T-helper 1 cell (primary cell): ENCODE results near the gene SRRM3.
"Not testable (repeated sequence)": the region's sequence is repeated elsewhere in the genome, so short reads cannot be mapped to it uniquely, and the experiment has no call there.

Source experiments
- DNase-seq, 5 donors: peaks; one replicate each; pipeline ENCODE4 v3.0.0-alpha.2; 2012 to 2020

Gene SRRM3

DNA sequence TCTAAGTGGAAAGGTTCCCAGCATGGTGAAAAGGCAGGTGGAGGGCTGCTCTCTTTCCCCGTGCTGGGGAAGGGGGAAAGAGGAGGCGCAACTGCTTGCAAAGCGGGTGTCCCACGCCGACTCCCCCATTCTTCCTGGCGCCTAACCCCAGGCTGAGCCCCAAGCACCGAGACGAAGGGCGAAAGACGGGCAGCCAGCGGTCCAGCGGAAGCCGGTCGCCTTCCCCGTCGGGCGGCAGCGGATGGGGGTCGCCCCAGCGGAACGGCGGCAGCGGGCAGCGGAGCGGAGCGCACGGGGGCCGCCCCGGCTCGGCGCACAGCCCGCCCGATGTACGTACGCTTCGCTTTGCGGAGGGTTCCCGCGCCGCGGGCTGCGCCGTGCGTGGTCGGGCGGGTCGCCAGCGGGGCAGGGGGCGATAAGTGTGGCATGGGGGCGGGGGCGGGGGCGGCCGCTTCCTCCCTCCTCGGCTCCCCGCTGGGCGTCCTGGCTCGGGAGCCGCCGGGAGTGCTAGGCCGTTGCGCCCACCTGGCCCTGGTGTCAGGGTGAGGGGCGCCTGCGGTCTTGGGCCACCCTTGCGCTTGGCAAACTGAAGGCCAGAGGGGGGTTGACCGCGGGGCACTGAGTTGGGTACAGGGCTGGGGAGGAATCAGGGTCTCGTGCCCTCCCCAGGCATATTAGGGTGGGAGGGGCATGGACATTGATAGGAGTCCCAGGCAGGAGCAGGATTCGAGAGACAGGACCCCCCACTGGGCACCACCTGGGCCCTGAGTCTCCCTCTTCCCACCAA, 65.6 kb downstream of the SRRM3 start:
- no peak for DNase-seq

DNA sequence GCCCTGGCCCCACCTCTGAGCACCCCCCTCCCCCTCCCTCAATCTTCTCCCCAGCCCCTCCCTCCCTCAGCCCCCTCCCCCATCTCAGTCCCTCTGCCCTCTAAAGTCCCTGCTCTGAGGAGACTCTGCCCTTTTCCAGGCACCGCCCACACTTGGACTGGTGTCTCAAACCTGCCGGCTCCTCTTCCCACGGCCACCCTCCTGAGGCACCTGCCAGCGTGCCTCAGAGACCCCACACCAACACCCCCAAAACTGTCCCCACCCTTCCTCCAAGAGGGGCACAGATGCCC, 66.1 kb downstream of the SRRM3 start:
- DNase-seq: no peak

DNA sequence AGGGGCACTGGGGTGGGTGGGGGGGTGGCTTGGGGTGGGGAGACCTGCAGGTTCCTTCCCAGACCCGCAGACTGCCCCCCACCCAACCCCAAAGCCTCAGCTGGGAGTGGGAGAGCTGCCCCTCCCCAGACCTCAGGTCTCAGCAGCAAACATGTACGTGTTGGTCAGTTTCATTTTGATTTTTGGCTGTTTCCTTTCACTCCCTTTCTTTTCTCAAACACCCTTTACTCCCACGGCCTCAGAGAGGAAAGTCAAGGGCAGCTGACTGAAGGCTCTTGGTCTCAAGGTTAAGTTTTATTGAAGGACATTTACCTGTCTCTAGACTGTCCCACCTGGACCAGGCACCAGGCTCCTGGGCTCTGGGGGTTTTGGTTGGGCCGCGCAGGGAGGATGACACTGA, 66.7 kb downstream of the SRRM3 start:
- DNase-seq: no peak

DNA sequence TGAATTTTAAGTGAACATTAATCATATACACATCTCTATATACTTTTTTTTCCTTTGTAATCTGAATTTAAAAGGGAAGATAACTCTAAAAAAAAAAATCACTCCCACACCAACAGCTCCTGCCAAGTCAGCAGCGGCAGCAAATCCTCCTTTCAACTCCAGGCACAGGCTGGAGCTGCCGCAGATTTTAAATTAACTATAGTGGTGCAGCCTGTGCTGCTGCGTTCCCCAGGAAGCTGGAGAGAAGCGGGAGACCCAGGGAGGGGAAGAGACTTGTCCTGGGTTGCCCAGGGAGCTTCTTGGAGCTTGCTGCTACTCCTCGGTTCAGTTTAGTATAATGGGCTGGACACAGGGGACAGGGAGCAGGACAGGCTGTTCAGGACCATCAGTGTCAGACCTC, 68.2 kb downstream of the SRRM3 start:
- no peak for DNase-seq

DNA sequence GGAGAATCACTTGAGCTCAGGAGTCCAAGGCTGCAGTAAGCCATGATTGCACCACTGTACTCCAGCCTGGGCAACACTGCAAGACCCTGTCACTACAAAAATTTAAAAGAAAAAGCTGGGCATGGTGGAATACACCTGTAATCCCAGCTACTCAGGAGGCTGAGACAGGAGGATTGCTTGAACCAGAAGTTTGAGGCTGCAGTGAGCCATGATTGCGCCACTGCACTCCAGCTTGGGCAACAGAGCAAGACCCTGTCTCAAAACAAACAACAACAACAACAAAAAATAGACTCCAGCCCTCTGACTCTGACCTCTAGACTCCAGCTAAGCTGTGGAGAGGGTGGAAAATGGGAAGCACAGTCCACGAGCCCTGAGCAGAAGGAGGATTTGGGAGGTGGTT, 69.7 kb downstream of the SRRM3 start:
- DNase-seq: not testable (repeated sequence)

DNA sequence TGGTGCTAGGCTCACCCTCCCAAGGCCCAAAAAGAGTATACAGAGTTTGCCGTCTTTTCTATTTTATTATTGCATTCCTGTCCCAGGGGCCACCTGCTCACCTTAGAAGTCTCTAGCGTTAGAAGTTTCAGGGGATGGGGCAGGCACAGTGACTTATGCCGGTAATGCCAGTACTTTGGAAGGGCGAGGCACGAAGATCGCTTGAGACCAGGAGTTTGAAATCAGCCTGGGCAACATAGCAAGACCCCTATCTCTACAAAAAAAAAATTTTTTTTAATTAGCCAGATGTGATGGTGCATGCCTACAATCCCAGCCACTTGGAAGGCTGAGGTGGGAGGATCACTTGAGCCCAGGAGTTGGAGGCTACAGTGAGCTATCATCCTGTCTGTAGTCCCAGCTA, 70.4 kb downstream of the SRRM3 start:
- no peak for DNase-seq

DNA sequence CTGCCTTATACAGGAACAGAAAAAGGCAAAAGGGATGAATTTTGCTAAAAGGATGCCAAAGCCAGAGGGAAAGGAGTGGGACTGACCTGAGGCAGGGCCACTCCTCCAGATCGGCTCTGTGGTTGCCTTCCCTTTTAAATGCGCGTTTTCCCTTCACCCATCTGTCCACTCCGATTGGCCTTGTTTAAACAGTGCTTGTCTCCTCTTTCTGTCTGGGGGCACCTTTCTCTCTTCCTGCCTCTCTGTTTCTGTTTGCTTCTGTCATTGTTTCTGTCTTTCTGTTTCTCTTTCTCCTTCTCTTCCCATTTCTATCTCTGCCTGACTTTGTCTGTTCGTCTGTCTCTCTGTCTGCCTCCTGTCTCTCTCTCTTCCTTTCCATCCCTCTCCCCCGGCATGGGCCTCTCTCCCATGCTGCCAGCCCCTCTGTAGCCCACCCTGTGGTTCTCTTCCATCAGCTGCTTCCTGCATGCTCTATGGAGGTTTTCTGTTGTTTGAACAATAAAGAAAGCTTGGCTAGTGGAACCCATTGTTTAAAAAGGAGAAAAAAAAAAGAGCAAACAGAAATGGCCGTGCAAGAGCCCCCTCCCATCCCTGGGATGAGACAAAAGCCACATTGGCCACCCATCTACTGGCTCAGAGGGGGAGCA, 71.3 kb downstream of the SRRM3 start:
- no peak for DNase-seq

DNA sequence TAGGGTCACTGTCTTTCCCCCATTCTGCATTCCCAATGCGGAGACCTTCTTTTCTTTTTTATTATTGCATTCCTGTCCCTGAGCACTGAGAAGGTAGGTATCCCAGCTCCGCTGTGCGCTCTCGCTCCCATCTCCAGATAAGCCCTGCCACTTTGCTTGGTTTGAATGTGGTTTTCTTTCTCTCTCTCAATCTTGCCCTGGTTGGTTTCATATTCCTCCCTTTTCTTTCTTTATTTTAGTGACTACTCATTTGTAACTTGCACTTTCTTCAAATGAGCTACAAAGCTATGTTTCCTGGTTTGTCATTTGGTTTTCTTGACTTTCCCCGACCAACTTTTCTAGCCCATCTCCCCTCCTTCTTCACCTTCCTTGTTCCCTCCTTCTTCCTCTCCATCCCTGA, 71.8 kb downstream of the SRRM3 start:
- no peak for DNase-seq

DNA sequence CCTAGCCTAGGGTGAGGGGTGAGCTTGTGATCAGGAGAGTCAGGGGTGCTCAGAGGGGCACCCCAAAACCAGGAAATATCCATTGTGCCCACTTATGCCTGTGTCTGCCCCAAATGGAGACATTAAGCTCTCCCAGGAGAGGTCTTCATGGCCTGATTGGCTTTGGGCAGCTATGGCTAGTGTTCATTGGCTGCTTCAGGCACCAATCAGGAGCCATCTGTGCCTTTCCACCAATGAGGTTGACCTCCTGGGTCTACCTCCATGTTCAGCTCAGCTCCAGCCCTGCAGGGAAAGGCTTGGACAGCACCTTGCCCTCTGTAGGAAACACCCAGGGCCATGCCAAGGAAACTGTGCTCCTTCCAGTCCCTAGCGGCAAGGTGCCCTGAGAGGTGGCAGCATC, 76.8 kb downstream of the SRRM3 start:
- DNase-seq: no peak

DNA sequence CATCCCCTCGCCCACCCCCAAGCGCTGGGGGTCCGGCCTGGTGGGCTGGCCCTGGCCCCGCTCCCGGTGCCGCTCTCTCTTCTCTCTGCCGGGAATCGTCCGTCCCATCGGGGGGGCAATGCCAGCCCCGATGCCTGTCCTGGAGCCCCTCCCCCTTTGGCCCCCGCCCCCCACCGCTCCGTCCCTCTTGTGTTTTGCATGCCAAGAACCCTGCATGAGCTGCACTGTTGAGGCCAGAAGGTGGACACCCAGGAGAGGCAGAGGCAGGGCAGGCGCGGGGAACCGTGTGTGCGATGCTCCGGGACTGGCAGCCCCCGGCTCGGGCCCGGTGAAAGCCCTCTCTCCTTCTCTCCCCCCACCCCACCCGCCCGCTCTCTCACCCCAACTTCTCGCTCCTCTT, 78.7 kb downstream of the SRRM3 start:
- no peak for DNase-seq

DNA sequence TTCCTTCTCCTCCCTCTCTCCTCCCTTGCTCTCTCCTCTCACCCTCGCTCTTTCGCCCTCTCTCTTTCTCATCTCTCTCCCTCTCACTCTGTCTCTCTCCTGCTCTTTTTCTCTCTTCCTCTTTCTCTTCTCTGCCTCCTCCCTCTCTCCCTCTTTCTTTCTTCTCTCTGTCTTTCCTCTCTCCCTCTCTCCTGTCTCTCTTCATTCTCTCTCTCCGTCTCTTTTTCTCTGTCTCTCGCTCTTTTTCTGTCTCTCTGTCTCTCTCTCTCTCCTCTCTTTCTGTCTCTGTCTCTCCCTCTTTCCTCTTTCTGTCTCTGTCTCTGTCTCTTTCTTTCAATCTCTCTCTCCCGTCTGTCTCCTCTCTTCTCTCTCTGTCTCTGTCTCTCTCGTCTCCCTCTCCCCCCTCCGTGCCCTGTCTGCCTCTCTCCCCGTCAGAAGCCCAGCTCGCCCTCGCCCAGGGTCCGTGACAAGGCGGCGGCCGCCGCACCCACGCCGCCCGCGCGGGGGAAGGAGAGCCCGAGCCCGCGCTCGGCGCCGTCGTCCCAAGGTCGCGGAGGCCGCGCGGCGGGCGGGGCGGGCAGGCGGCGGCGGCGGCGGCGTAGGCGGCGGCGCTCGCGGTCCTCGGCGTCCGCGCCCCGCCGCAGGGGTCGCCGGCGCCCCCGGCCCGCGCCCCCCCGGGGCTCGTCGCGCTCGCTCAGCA, 79.5 kb downstream of the SRRM3 start:
- DNase-seq: no peak

DNA sequence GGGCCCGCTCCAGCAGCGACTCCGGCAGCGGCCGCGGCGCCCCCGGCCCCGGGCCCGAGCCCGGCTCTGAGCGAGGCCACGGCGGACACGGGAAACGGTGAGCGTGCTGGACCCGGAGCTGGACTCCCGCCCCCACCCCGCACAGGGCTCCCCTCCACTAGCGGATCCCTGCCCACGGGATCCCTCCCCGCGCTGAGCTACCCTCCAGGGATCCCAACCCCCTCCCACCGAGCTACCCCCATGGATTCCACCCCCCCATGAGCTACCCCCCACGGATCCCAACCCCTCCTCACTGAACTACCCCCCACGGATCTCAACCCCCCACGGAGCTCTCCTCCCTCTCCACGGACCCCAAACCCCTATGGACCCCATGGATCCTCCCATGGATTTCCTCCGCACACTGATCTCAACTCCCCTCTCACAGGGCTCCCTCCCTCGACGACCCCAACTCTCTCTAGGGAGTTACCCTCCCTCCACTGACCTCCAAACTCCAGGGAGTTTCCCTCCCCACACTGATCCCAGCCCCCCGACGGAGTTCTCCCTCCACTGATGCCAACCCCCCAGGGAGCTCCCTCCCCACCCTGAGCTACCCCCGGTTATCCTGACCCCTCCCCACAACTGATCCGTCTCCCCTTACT, 80.1 kb downstream of the SRRM3 start:
- no peak for DNase-seq

DNA sequence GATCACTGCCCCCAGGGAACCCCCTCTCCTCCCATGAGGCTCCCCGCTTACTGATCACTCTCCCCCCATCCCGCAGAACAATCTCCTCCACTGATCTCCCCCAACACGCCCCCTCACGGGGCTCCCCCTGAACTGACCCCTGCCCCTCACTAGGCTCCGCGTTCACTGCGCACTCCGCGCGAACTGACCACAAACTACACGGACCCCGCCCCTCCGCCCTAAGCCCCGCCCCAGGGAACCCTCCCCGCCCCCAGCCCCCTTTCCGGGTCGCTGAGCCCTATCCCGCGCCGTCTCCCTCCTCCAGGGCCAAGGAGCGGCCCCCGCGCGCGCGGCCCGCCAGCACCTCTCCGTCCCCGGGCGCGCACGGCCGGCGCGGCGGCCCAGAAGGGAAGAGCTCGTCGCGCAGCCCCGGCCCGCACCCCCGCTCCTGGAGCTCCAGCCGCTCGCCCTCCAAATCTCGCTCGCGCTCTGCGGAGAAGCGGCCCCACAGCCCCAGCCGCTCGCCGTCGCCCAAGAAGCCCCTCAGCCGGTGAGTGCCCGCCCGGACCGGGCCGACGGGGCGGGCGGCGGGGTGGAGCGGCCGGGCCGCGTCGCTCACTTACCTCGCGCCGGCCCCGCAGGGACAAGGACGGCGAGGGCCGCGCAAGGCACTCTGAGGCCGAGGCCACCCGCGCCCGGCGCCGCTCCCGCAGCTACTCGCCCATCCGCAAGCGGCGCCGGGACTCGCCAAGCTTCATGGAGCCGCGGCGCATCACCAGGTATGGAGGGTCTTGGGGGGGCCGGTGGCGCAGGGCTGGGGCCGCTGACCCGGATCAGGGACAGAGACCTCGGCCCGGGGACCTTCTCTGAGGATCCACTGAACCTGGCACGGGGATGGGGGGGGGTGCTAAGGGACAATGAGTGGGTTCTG, 80.9 kb downstream of the SRRM3 start:
- no peak for DNase-seq

DNA sequence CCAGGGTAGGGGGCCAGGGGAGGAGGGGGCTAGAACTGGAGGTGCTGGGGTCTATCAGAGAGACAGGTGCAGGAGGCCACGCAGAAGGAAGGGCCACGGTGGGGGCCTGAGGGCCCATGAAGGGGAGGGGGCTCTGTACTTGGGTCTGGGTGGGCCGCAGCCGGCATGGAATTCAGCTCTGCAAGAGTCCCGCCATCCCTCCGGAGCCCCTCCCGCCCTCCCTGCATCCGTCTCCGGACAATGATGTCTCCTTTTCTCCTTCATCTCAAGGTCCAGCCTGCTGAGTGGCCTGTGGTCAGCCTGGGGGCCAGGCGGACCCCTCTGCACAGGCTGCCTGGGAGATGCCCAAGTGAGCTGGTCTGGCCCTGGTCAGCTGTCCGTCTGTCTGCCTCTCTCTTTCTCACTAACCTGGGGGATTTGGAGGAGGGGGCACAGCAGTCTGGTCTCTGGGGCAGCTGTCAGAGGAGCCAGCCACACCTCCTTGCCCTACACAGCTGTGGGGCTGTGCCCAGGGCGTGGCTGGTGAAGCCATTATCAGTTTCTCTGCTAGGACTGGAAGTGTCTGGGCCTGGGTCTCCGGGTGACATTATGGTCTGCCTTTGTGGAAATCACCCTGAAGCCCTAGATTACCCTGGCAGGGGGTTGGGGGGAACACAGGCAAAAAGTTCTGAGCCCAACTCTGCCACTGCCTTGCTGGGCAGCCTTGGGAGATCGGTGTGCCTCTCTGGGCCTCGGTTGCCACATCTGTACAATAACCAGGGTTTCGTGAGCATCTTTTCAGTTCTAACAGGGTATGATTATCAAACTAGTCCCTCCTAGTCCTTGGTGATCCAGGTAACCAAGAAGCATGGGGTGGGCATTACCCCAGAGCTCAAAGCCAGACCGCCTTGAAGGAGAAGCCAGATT, 81.8 kb downstream of the SRRM3 start:
- no peak for DNase-seq

DNA sequence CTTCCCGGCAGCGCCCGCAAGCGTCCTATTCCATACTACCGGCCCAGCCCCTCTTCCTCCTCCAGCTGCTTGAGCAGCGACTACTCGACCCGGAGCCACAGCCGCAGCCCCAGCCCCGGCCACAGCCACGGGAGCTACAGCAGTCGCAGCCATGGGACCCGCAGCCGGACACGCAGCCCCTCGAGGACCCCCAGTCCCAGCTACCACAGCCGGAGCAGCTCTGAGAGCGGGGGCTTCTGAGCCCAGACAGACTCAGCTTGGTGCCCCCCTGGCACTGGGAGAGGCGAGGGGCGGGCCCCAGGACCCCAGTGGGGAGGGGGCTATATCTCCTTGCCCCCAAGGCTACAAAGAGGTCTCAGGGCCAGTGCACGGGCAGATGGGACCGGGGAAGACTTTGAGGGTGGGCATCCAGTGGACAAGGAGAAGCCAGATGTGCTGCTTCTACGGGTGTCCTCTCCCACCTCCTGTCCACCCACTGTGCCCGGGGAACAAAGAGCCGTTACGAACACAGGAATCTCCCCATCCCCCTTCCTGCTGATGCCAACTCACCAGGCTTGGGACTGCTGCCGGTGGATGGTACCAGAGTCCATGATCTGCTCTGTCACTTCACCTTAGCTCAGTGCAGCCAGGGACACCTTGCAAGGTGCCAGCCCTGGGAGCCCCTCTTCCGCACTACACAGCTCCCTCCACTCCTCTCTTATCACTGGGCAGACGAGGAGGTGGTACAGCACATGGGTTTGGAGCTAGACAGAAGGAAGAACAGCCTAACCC, 84.1 kb downstream of the SRRM3 start:
- no peak for DNase-seq

DNA sequence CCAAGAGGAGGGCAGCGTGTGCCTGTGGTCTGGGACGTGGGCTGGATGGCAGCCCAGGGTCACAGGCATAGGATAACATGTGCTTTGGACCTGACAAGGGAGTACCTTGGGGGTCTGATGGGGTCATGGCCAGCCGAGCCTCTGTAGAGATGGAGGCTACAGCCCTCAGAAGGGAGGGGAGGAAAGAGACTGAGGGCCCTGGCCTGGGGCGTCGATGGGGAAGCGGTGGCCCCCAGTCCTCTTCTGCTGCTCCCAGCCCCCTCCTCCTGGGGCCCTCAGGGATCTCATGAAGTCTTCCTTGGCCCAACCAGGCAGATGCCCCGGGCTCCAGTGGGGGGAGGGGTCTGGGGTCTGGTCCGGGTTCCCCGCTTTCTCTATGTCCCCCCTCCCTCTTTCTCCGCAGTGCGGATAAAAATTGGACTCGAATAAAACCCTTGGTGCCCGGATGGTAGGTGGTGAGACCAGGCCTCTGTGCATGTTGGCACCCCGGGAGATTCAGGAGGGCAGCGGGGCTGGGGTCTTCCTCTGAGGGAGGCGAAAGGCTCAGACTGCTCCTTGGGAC, 85.2 kb downstream of the SRRM3 start:
- no peak for DNase-seq

DNA sequence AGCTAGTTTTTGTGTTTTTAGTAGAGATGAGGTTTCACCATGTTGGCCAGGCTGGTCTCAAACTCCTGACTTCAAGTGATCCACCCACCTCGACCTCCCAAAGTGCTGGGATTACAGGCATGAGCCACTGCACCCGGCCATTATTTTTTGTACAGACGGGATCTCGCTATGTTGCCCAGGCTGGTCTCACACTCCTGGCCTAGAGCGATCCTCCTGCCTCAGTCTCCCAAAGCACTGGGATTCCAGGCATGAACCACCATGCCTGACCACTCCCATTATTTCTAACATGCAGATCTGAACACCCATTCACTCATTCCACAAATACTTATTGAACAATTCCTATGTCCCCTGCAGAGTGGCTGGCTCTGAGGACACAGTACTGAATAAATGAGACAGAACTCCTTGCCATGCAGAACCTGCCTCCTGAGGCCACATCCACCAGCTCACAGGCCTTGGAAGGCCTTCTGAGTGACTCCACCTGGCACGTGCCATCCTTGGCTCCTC, 89.2 kb downstream of the SRRM3 start:
- DNase-seq: not testable (repeated sequence)

DNA sequence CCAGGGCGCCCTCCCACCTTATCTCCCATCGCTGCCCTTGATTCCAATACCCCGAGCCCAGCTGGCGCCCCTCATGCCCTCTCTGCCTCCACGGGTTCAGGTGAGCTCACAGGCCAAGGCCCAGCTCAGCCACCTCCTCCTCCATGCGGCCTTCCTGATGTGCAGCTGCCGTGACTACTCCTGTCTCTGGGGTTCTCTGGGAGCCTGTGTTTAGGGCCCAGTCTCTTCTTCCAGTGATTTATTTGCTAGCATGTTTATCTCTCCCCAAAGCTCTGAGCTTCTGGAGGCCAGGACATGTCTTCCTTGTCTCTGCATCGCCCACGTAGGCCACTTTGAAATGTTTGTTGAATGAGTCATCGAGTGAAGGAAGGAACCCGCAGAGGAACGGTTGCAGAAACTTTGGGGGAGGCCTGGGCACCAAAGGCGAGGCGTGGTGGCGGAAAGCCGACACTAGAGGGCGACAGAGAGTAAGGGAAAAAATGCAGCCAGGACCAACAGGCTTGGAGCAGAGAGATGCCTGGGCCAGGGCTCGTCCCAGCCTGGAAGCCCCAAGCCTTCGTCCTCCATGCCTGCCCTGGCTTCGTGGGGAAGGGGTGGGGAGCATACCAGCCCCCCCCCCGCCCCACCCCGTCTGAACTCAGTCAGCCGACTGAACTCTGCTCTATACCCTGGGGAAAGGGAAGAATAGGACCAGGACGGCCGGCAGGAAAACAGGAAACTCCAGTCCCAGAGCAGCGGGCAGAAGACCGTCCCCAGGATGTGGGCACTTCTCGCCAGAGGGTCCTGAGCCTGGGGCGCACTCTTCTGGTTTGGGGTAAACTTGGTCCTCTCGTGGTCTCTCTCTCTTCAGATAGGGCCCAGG, 89.9 kb downstream of the SRRM3 start:
- peak; percentile 48 to 89 (median 77) for DNase-seq

DNA sequence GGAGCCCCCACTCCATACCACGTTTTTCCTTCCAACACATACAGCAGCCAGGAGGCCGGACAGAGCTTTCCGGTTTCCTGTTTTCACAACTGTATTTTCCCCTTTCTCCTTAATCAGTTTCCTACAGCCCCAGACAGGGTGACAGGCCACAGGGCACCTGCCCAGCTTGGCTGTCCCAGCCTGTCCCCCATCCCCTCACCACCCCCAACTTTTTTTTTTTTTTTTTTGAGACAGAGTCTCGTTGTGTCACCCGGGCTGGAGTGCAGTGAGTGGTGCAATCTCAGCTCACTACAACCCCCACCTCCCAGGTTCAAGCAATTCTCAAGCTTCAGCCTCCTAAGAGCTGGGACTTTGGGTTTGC, 90.5 kb downstream of the SRRM3 start:
- no peak for DNase-seq
